GM23338 (cell line): ENCODE results near the gene WDR37. TPM values are rescaled to one million over a fixed set of nuclear protein-coding genes. Genes with fewer than 3 reads are reported as not detected.
A peak's percentile ranks its signal among the peaks of the same experiment; 100 is the strongest.

Source experiments
- ATAC-seq: fragments of 200-7000 bp; cut with Tn5 transposase; 3 replicates; pipeline ENCODE4 v1.9.1; 2020
- DNase-seq: peaks from one replicate; pipeline ENCODE4 v3.0.0-alpha.2; 2015; ENCODE audit warnings: low spot score
- H2AFZ ChIP-seq: fragments of 200-600 bp; sonication (generic); 2 replicates; pipeline ENCODE4 v1.8.0; 2016; ENCODE audit warnings: antibody characterized with exemption, mild to moderate bottlenecking, moderate library complexity
- H3F3A ChIP-seq: fragments of 200-600 bp; sonication (generic); replicated peaks from 2 replicates; pipeline ENCODE4 v1.8.0; 2017; ENCODE audit warnings: antibody characterized with exemption, mixed run types, low read depth
- H3K27ac ChIP-seq: fragments of 200-600 bp; sonication (generic); 2 replicates; pipeline ENCODE4 v1.6.1; 2016; ENCODE audit warnings: low read depth
- H3K27me3 ChIP-seq: fragments of 200-600 bp; sonication (generic); 2 replicates; pipeline ENCODE4 v1.8.0; 2016; ENCODE audit warnings: mild to moderate bottlenecking, mixed run types, moderate library complexity; ENCODE audit not compliant: insufficient read depth
- H3K36me3 ChIP-seq: fragments of 200-600 bp; sonication (generic); 2 replicates; pipeline ENCODE4 v1.8.0; 2016; ENCODE audit warnings: mild to moderate bottlenecking; ENCODE audit not compliant: insufficient read depth
- H3K4me1 ChIP-seq: fragments of 200-600 bp; sonication (generic); 2 replicates; pipeline ENCODE4 v1.8.0; 2016; ENCODE audit warnings: mild to moderate bottlenecking, moderate library complexity; ENCODE audit not compliant: insufficient read depth
- H3K4me2 ChIP-seq: fragments of 200-600 bp; sonication (generic); 2 replicates; pipeline ENCODE4 v1.7.1; 2017; ENCODE audit warnings: mixed run types
- H3K4me3 ChIP-seq: fragments of 200-600 bp; sonication (generic); 2 replicates; pipeline ENCODE4 v1.6.1; 2016; ENCODE audit warnings: mixed run types
- H3K79me2 ChIP-seq: fragments of 200-600 bp; sonication (generic); replicated peaks from 2 replicates; pipeline ENCODE4 v1.8.0; 2017; ENCODE audit warnings: mild to moderate bottlenecking; ENCODE audit not compliant: insufficient read depth
- H3K9me2 ChIP-seq: fragments of 200-600 bp; sonication (generic); 2 replicates; pipeline ENCODE4 v1.8.0; 2017; ENCODE audit not compliant: insufficient read depth
- H4K20me1 ChIP-seq: fragments of 200-600 bp; sonication (generic); replicated peaks from 2 replicates; pipeline ENCODE4 v1.8.0; 2017; ENCODE audit warnings: mild to moderate bottlenecking; ENCODE audit not compliant: insufficient read depth
- H3K27ac Mint-ChIP-seq: 2 replicates; pipeline ENCODE4 v1.8.0; 2020; ENCODE audit warnings: inconsistent platforms, mild to moderate bottlenecking, moderate library complexity, mixed read lengths
- H3K27me3 Mint-ChIP-seq: 3 replicates; pipeline ENCODE4 v1.8.0; 2022; ENCODE audit warnings: low read depth, mild to moderate bottlenecking, moderate library complexity, mixed read lengths, inconsistent platforms; ENCODE audit not compliant: insufficient read depth, poor library complexity
- H3K36me3 Mint-ChIP-seq: 3 replicates; pipeline ENCODE4 v1.8.0; 2021; ENCODE audit warnings: low read depth, mild to moderate bottlenecking, inconsistent platforms, moderate library complexity, mixed read lengths
- H3K4me1 Mint-ChIP-seq: 3 replicates; pipeline ENCODE4 v1.8.0; 2020; ENCODE audit warnings: mild to moderate bottlenecking, inconsistent platforms, mixed read lengths
- H3K4me3 Mint-ChIP-seq: 3 replicates; pipeline ENCODE4 v1.8.0; 2021; ENCODE audit warnings: moderate library complexity, mild to moderate bottlenecking, inconsistent platforms, mixed read lengths
- H3K9me3 Mint-ChIP-seq: 3 replicates; pipeline ENCODE4 v1.8.0; 2020; ENCODE audit warnings: moderate library complexity, mild to moderate bottlenecking, inconsistent platforms, mixed read lengths
- EZH2phosphoT487 ChIP-seq: fragments of 200-600 bp; sonication (generic); IDR thresholded peaks from one replicate; pipeline ENCODE4 v1.8.1; 2018; ENCODE audit warnings: antibody characterized with exemption; ENCODE audit not compliant: unreplicated experiment
- NANOG ChIP-seq: IDR thresholded peaks from 2 replicates; pipeline ENCODE4 v1.6.1; 2016; ENCODE audit warnings: antibody characterized with exemption, borderline replicate concordance
- POLR2AphosphoS5 ChIP-seq: IDR thresholded peaks from 2 replicates; pipeline ENCODE4 v1.6.1; 2016; ENCODE audit warnings: antibody characterized with exemption, low read depth
- STAT1 ChIP-seq: IDR thresholded peaks from one replicate; pipeline ENCODE4 v1.6.1; 2016; ENCODE audit warnings: antibody characterized with exemption; ENCODE audit not compliant: unreplicated experiment
- ZNF114 ChIP-seq: fragments of 250-450 bp; sonication (Bioruptor Pico); IDR thresholded peaks from 2 replicates; pipeline ENCODE4 v1.5.0; 2020; ENCODE audit warnings: mild to moderate bottlenecking, moderate library complexity
- ZNF331 ChIP-seq: fragments of 250-450 bp; sonication (Bioruptor Pico); IDR thresholded peaks from 2 replicates; pipeline ENCODE4 v1.5.0; 2020; ENCODE audit warnings: low read depth, mild to moderate bottlenecking, moderate library complexity
- polyA plus RNA-seq: library from polyadenylated mRNA; unstranded; fragments of >200 nt; fragmentation: Nextera tagmentation; extraction: Ambion mirVana; gene quantifications from 2 replicates; pipeline ENCODE4 v1.2.1, GENCODE V29; 2016
- total RNA-seq: library from RNA; depleted of rRNA; stranded (reverse); fragments of >200 nt; shearing (Covaris generic); gene quantifications from 2 replicates; pipeline ENCODE4 v1.2.3, GENCODE V29; 2014
- TF ChIP-seq, protein P1 (sequence below): fragments of 250-450 bp; sonication (Bioruptor Pico); IDR thresholded peaks from 2 replicates; pipeline ENCODE4 v1.5.0; 2020; ENCODE audit warnings: mild to moderate bottlenecking, moderate library complexity
- TF ChIP-seq, protein P2 (sequence below), 2 experiments: fragments of 200-600 bp in 1 of 2; sonication (generic) in 1 of 2; conservative IDR thresholded peaks; 2 replicates each; pipeline versions ENCODE4 v1.5.1 to v1.6.1; 2016 to 2017; ENCODE audit warnings: antibody characterized with exemption in 2 of 2, low read depth in 2 of 2, mild to moderate bottlenecking in 2 of 2, moderate library complexity in 1 of 2

WDR37 gene
- total and polyA plus RNA-seq, 2 experiments from 2014 or later, result 6.0 to 10.2 TPM

DNA sequence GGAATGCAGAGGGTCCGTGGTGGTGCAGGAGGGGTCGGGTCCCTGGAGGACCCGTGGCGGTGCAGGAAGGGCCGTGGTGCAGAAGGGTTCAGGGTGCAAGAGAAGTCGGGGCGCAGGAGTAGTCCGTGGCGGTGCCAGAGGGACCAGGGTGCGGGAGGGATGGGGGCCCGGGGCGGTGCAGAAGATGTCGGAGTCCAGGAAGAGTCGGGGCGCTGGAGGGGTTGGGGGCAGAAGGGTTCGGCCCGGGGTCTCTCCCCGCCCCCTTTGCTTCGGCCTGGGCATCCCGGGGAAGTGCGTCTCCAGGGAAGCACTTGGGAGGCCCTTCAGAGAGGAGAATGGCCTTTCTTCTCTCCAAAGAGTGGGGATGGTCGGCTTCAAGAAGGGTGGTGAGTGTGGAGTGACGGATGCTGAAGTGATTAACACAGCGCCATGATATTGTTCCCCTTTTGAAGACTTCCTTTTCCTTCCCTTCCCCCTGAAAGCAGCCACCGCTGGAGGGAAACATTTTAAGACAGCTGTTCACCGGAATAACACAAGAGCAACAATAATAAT lies 997 bp downstream of the WDR37 start (continued):
- TF ChIP-seq, protein P1, sequence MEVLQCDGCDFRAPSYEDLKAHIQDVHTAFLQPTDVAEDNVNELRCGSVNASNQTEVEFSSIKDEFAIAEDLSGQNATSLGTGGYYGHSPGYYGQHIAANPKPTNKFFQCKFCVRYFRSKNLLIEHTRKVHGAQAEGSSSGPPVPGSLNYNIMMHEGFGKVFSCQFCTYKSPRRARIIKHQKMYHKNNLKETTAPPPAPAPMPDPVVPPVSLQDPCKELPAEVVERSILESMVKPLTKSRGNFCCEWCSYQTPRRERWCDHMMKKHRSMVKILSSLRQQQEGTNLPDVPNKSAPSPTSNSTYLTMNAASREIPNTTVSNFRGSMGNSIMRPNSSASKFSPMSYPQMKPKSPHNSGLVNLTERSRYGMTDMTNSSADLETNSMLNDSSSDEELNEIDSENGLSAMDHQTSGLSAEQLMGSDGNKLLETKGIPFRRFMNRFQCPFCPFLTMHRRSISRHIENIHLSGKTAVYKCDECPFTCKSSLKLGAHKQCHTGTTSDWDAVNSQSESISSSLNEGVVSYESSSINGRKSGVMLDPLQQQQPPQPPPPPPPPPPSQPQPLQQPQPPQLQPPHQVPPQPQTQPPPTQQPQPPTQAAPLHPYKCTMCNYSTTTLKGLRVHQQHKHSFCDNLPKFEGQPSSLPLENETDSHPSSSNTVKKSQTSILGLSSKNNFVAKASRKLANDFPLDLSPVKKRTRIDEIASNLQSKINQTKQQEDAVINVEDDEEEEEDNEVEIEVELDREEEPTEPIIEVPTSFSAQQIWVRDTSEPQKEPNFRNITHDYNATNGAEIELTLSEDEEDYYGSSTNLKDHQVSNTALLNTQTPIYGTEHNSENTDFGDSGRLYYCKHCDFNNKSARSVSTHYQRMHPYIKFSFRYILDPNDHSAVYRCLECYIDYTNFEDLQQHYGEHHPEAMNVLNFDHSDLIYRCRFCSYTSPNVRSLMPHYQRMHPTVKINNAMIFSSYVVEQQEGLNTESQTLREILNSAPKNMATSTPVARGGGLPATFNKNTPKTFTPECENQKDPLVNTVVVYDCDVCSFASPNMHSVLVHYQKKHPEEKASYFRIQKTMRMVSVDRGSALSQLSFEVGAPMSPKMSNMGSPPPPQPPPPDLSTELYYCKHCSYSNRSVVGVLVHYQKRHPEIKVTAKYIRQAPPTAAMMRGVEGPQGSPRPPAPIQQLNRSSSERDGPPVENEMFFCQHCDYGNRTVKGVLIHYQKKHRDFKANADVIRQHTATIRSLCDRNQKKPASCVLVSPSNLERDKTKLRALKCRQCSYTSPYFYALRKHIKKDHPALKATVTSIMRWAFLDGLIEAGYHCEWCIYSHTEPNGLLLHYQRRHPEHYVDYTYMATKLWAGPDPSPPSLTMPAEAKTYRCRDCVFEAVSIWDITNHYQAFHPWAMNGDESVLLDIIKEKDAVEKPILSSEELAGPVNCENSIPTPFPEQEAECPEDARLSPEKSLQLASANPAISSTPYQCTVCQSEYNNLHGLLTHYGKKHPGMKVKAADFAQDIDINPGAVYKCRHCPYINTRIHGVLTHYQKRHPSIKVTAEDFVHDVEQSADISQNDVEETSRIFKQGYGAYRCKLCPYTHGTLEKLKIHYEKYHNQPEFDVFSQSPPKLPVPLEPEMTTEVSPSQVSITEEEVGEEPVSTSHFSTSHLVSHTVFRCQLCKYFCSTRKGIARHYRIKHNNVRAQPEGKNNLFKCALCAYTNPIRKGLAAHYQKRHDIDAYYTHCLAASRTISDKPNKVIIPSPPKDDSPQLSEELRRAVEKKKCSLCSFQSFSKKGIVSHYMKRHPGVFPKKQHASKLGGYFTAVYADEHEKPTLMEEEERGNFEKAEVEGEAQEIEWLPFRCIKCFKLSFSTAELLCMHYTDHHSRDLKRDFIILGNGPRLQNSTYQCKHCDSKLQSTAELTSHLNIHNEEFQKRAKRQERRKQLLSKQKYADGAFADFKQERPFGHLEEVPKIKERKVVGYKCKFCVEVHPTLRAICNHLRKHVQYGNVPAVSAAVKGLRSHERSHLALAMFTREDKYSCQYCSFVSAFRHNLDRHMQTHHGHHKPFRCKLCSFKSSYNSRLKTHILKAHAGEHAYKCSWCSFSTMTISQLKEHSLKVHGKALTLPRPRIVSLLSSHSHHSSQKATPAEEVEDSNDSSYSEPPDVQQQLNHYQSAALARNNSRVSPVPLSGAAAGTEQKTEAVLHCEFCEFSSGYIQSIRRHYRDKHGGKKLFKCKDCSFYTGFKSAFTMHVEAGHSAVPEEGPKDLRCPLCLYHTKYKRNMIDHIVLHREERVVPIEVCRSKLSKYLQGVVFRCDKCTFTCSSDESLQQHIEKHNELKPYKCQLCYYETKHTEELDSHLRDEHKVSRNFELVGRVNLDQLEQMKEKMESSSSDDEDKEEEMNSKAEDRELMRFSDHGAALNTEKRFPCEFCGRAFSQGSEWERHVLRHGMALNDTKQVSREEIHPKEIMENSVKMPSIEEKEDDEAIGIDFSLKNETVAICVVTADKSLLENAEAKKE (CRISPR knock-in tag), result no peak
- no peak for TF ChIP-seq ZNF114
- TF ChIP-seq NANOG, result no peak
- TF ChIP-seq, protein P2, sequence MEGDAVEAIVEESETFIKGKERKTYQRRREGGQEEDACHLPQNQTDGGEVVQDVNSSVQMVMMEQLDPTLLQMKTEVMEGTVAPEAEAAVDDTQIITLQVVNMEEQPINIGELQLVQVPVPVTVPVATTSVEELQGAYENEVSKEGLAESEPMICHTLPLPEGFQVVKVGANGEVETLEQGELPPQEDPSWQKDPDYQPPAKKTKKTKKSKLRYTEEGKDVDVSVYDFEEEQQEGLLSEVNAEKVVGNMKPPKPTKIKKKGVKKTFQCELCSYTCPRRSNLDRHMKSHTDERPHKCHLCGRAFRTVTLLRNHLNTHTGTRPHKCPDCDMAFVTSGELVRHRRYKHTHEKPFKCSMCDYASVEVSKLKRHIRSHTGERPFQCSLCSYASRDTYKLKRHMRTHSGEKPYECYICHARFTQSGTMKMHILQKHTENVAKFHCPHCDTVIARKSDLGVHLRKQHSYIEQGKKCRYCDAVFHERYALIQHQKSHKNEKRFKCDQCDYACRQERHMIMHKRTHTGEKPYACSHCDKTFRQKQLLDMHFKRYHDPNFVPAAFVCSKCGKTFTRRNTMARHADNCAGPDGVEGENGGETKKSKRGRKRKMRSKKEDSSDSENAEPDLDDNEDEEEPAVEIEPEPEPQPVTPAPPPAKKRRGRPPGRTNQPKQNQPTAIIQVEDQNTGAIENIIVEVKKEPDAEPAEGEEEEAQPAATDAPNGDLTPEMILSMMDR (conservative IDR thresholded peaks at IDR 0.05; ENCODE audit: low read depth in 2 of 2), result no peak

DNA sequence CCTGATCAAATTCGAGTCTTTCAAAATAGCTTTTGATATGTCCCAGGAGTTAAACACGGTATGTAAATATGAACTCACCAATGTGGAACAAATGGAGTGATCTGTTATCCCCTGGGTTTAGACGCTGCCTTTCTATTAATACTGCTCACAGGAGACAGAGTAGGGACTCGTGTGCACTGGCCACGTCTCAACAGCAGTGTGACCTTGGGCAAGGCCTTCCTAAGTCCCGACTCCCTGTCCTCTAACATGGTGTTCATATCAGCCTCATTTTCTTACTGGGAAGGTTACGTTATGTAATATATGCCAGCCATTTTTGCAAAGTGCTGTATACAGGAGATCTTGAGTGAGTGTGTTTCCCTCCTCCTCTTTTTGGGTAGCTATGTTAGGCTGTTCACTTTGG lies 1.8 kb downstream of the WDR37 start:
- no peak for DNase-seq
- TF ChIP-seq NANOG (no peak), ZNF114 (no peak), POLR2AphosphoS5 (no peak), ZNF331 (CRISPR knock-in tag) (no peak), EZH2phosphoT487 (no peak), STAT1 (no peak)
- TF ChIP-seq, protein P1 (CRISPR knock-in tag), result no peak
- Histone ChIP-seq H3F3A (peaks cover 3% of the 10 kb centered on the region; the same call in 1 of the 2 replicates), H3K4me2 (peak overlapping the region; percentile 91), H3K36me3 (no peaks in the 10 kb centered on the region), H3K4me1 (peaks cover 11% of the 10 kb centered on the region), H3K27me3 (no peaks in the 10 kb centered on the region), H3K27ac (no peak overlapping the region), H2AFZ (no peak overlapping the region), H3K4me3 (peak overlapping the region; percentile 70; the same call in 1 of the 2 replicates), H3K9me2 (no peaks in the 10 kb centered on the region), H4K20me1 (peaks cover 23% of the 10 kb centered on the region), H3K79me2 (peaks cover 89% of the 10 kb centered on the region)
- no peak for ATAC-seq
- Mint-ChIP-seq H3K27me3 (peaks cover 7% of the 10 kb centered on the region), H3K27ac (no peak overlapping the region), H3K4me3 (peak overlapping the region; percentile 98), H3K9me3 (no peaks in the 10 kb centered on the region), H3K36me3 (peaks cover 15% of the 10 kb centered on the region; the same call in 2 of the 3 replicates), H3K4me1 (peaks cover 21% of the 10 kb centered on the region)
